Lower lobe of right lung (tissue), 2 donors: ENCODE measurements around the gene ARMH4. TPM values are rescaled to one million over a fixed set of nuclear protein-coding genes. Genes with fewer than 3 reads are reported as not detected.

Experiments used
- ATAC-seq, 2 donors: fragments of 200-7000 bp; cut with Tn5 transposase; one replicate each; pipeline ENCODE4 v1.9.1; 2020 to 2022; ENCODE audit warnings: mild to moderate bottlenecking in 2 of 2, moderate library complexity in 2 of 2
- DNase-seq: peaks from one replicate; pipeline ENCODE4 v3.0.0-alpha.2; 2020
- H3K27ac ChIP-seq: fragments of 200-600 bp; one replicate; pipeline ENCODE4 v1.8.0; 2022
- H3K27me3 ChIP-seq: fragments of 200-600 bp; one replicate; pipeline ENCODE4 v1.8.0; 2022; ENCODE audit warnings: low read depth
- H3K36me3 ChIP-seq: fragments of 200-600 bp; one replicate; pipeline ENCODE4 v1.8.0; 2022; ENCODE audit warnings: mild to moderate bottlenecking
- H3K4me1 ChIP-seq: fragments of 200-600 bp; one replicate; pipeline ENCODE4 v1.8.0; 2022
- H3K4me3 ChIP-seq: fragments of 200-600 bp; one replicate; pipeline ENCODE4 v1.8.0; 2022; ENCODE audit warnings: mild to moderate bottlenecking
- H3K9me3 ChIP-seq: fragments of 200-600 bp; one replicate; pipeline ENCODE4 v1.8.0; 2022
- intact Hi-C: fragments of 100-400 bp; cut with DNase I; formaldehyde crosslinking; loops from one replicate; pipeline ENCODE4 v1.11.0; 2022
- total RNA-seq: library from RNA; stranded (reverse); fragmentation: NEBNext Ultra II Directional; extraction: Animal tissue kit (Norgen Biotek cat#: 25700); gene quantifications from one replicate; pipeline ENCODE4 v1.2.1, GENCODE V29; 2021
- TF ChIP-seq, protein P1 (sequence below): fragments of 200-600 bp; IDR thresholded peaks from one replicate; pipeline ENCODE4 v1.8.0; 2022; ENCODE audit warnings: antibody characterized with exemption, mild to moderate bottlenecking
- donor health status: DM: no; HTN: yes; CAD: no; lungs with severe emphysema.

ARMH4 gene
- total RNA-seq, 1 donor from 2014 or later, result 2.1 TPM

DNA sequence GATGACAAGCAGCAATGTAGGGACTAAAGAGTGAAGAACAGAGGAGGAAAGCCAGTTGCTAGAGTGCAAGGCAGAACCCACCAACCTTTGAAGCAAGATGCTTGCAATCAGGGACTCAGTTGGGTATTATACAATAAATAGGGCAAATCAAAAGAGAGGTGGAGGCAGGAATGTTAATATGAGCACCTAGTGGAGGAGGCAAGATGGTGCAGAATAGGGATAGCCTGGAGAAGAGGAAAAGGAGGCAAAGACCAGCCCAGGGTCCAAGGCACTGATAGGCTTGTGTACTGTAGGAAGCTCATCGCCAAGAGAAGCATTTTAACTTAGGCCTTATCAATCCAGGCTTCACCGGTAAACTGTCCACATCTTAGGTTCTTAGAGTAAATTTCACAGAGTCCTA lies 137.2 kb downstream of the ARMH4 start:
- intact Hi-C loops, result no loop called here
- no peaks in the 10 kb centered on the region for H3K4me1 ChIP-seq
- no peak overlapping the region for H3K4me3 ChIP-seq

DNA sequence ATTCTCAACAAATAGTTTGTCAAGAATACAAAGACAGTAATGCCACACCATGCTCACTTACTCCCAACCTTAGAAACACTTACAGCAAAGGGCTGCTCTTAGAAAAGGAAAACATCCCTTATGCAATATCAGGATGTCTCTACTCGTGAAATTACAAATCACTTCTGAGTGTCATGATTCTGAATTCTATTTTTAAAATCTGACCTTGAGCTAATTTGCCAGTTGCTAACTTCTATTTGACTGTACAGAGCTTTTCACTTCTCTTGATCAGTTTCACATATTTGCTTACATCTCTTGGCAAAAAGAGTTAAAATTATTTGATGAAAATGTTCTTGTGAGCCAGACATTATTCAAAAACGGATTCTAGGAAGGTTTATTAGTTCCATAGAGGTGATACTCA lies 149.4 kb downstream of the ARMH4 start:
- H3K27ac ChIP-seq, result no peak overlapping the region
- no peaks in the 10 kb centered on the region for H3K4me1 ChIP-seq
- intact Hi-C loops, result no loop called here
- ATAC-seq, result no peak
- H3K27me3 ChIP-seq, result no peaks in the 10 kb centered on the region
- H3K4me3 ChIP-seq, result no peak overlapping the region
- TF ChIP-seq, protein P1, sequence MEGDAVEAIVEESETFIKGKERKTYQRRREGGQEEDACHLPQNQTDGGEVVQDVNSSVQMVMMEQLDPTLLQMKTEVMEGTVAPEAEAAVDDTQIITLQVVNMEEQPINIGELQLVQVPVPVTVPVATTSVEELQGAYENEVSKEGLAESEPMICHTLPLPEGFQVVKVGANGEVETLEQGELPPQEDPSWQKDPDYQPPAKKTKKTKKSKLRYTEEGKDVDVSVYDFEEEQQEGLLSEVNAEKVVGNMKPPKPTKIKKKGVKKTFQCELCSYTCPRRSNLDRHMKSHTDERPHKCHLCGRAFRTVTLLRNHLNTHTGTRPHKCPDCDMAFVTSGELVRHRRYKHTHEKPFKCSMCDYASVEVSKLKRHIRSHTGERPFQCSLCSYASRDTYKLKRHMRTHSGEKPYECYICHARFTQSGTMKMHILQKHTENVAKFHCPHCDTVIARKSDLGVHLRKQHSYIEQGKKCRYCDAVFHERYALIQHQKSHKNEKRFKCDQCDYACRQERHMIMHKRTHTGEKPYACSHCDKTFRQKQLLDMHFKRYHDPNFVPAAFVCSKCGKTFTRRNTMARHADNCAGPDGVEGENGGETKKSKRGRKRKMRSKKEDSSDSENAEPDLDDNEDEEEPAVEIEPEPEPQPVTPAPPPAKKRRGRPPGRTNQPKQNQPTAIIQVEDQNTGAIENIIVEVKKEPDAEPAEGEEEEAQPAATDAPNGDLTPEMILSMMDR, result no peak
- no peaks in the 10 kb centered on the region for H3K9me3 ChIP-seq
- no peaks in the 10 kb centered on the region for H3K36me3 ChIP-seq
- DNase-seq, result no peak

More for the DNA sequence above, 137.2 kb downstream of the ARMH4 start:
- Histone ChIP-seq H3K9me3 (no peaks in the 10 kb centered on the region), H3K27me3 (no peaks in the 10 kb centered on the region), H3K36me3 (no peaks in the 10 kb centered on the region), H3K27ac (no peak overlapping the region)
- TF ChIP-seq, protein P1, result no peak
- ATAC-seq (no peak), DNase-seq (no peak)

DNA sequence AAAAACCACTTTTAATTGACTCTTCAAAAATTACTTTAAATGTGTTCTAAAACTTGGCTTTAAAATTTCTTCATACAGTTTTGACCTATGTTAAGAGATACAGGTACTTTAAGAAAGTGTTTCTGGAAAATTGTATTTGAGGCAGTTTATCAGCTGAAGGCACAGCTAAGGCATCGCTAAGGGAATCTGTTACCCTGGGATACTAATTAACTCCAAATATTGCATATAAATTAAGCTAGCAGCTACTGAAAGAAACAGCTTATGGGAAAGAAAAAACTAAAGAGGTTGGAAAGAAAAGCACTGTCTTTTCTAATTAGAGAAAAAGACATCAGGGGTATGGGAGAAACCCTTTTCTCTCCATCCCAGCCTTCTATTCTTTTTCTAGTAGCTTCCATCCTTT lies 152.0 kb downstream of the ARMH4 start:
- TF ChIP-seq, protein P1, result no peak
- no peaks in the 10 kb centered on the region for H3K27me3 ChIP-seq
- no peaks in the 10 kb centered on the region for H3K36me3 ChIP-seq
- H3K4me1 ChIP-seq, result no peaks in the 10 kb centered on the region
- no peaks in the 10 kb centered on the region for H3K9me3 ChIP-seq
- H3K4me3 ChIP-seq, result no peak overlapping the region
- H3K27ac ChIP-seq, result no peak overlapping the region
- intact Hi-C loops, result no loop called here
- no peak for ATAC-seq
- DNase-seq, result no peak

DNA sequence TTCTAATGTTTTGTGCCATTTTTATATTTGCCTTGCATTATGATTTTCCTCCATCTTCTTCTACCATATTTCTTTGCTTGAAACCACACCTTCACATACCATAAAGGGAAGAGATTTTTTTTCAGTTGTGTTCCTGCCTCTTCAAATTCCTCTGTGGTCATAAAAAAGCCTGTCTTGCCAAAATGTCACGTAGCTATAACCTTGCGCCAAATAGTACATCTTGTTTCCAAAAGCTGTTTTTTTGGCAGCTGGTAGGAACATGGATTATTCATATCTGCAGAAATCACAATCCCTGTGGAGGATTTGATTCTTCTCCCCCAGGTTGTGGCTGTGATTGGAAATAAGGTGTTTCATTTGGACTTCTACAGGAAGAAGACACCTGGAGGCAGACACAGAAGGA lies 152.5 kb downstream of the ARMH4 start:
- no peaks in the 10 kb centered on the region for H3K4me1 ChIP-seq
- no peak overlapping the region for H3K27ac ChIP-seq
- no peak for DNase-seq
- no peaks in the 10 kb centered on the region for H3K9me3 ChIP-seq
- no peak for ATAC-seq
- H3K4me3 ChIP-seq, result no peak overlapping the region
- TF ChIP-seq, protein P1, result no peak
- no peaks in the 10 kb centered on the region for H3K27me3 ChIP-seq
- no peaks in the 10 kb centered on the region for H3K36me3 ChIP-seq
- intact Hi-C loops, result no loop called here

DNA sequence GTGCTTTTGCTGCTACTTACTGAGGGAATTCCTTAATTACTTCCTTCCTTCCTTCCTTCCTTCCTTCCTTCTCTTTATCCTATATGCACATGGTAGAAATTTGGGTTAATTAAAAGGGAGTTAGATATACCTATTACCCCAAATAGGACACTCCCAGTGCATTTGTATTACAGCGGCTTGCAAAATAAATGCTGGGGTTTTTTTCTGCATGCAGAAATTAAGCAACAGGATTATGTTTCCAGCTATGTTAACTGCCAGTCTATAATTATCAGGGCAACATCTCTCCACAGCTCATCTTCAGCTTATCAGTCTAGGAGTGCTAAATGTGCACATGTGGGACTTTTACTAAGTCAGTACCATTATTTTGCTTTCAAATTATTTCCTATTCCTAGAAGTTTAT lies 153.2 kb downstream of the ARMH4 start:
- TF ChIP-seq, protein P1, result no peak

DNA sequence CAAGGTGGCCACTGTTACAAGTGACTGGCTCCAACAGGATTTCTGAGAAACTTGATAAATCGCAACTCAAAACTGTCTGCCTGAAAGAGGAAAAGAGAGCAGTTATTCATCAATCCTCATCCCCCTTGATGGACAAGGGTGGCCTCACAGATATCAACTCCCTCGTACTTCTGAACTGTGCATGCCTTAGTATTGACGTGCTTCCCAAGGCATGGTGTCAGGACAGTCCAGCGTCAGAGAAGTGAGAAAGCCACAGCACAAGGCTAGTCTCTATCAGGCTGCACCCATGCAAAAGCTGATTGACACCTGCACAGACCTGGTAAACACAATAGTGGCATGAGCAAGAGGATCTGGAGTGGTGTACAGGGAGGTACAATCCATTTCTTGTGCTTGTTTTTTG lies 160.7 kb downstream of the ARMH4 start:
- no peaks in the 10 kb centered on the region for H3K27me3 ChIP-seq
- ATAC-seq, result no peak
- no peaks in the 10 kb centered on the region for H3K4me1 ChIP-seq
- intact Hi-C loops, result no loop called here
- no peaks in the 10 kb centered on the region for H3K9me3 ChIP-seq
- TF ChIP-seq, protein P1, result no peak
- H3K27ac ChIP-seq, result no peak overlapping the region
- H3K36me3 ChIP-seq, result no peaks in the 10 kb centered on the region
- DNase-seq, result no peak
- H3K4me3 ChIP-seq, result no peak overlapping the region

More for the DNA sequence above, 153.2 kb downstream of the ARMH4 start:
- ATAC-seq (no peak), DNase-seq (no peak)
- H3K9me3 ChIP-seq, result no peaks in the 10 kb centered on the region
- no peak overlapping the region for H3K27ac ChIP-seq
- H3K4me1 ChIP-seq, result no peaks in the 10 kb centered on the region
- H3K27me3 ChIP-seq, result no peaks in the 10 kb centered on the region
- H3K4me3 ChIP-seq, result no peak overlapping the region
- intact Hi-C loops, result no loop called here
- no peaks in the 10 kb centered on the region for H3K36me3 ChIP-seq
